Stimulated activated effector memory CD8-positive, alpha-beta T cell treated with anti-CD3 and anti-CD28 coated beads, Interleukin-12 subunit alpha, Interleukin-12 subunit beta, amount 100 ng/mL, for 72 hours (primary cell): ENCODE measurements around the gene OLFML2B.

Source experiments
- ATAC-seq: fragments of 150-1000 bp; cut with Tn5 transposase; 2 replicates; pipeline ENCODE4 v1.10.0; 2021
- DNase-seq, 2 donors: peaks; one replicate each; pipeline ENCODE4 v3.0.0; 2021 to 2022; ENCODE audit warnings: low spot score in 2 of 2
- H3K27ac Mint-ChIP-seq: one replicate; pipeline ENCODE4 v1.8.0; 2022; ENCODE audit warnings: mild to moderate bottlenecking, mixed read lengths
- H3K36me3 Mint-ChIP-seq: one replicate; pipeline ENCODE4 v1.8.0; 2022; ENCODE audit warnings: mild to moderate bottlenecking, mixed read lengths
- H3K4me1 Mint-ChIP-seq: one replicate; pipeline ENCODE4 v1.8.0; 2022; ENCODE audit warnings: mixed read lengths
- H3K4me3 Mint-ChIP-seq: one replicate; pipeline ENCODE4 v1.8.0; 2022; ENCODE audit warnings: mild to moderate bottlenecking, mixed read lengths
- H3K9me3 Mint-ChIP-seq: one replicate; pipeline ENCODE4 v1.8.0; 2022; ENCODE audit warnings: mixed read lengths

OLFML2B gene

DNA sequence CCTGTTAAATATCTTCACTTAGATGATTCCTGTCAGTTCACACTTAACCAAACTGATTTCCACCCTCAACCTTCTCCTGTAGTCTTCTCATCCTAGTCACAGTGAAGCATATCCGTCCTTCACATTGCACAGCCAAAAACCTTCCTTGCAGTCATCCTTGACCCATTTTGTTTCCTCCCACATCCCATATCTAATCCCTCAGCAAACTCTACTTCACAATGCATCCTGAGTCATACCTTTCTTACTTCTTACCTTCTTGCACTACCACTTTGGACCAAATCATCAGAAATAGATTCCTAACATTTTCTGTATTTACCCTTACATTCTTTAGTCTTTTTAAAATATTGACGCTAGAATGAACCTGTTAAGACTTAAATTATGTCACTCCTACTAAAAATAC lies 86.9 kb downstream of the OLFML2B start:
- Mint-ChIP-seq H3K9me3 (no peaks in the 10 kb centered on the region), H3K27ac (no peak overlapping the region), H3K36me3 (peaks cover 7% of the 10 kb centered on the region), H3K4me1 (peaks cover 17% of the 10 kb centered on the region), H3K4me3 (no peak overlapping the region)
- DNase-seq, result no peak
- no peak for ATAC-seq

DNA sequence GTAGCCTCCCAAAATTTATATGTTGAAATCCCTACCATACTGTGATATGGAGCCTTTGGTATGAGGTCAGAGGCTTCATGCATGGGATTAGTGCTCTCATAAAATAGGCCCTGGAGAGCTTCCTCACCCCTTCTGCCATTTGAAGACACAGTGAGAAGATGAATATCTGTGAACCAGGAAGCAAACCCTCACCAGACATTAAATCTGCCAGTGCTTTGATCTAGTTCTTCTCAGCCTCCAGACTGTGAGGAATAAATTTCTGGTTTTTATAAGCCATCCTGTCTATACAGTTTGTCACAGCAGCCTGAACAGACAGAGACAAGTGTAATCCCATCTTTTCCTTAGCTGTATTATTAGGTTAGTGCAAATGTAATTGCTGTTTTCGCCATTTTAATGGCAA lies 88.4 kb downstream of the OLFML2B start:
- no peak overlapping the region for H3K27ac Mint-ChIP-seq
- peaks cover 17% of the 10 kb centered on the region for H3K4me1 Mint-ChIP-seq
- peaks cover 7% of the 10 kb centered on the region for H3K36me3 Mint-ChIP-seq
- H3K4me3 Mint-ChIP-seq, result no peak overlapping the region
- ATAC-seq (no peak), DNase-seq (no peak)
- H3K9me3 Mint-ChIP-seq, result no peaks in the 10 kb centered on the region

DNA sequence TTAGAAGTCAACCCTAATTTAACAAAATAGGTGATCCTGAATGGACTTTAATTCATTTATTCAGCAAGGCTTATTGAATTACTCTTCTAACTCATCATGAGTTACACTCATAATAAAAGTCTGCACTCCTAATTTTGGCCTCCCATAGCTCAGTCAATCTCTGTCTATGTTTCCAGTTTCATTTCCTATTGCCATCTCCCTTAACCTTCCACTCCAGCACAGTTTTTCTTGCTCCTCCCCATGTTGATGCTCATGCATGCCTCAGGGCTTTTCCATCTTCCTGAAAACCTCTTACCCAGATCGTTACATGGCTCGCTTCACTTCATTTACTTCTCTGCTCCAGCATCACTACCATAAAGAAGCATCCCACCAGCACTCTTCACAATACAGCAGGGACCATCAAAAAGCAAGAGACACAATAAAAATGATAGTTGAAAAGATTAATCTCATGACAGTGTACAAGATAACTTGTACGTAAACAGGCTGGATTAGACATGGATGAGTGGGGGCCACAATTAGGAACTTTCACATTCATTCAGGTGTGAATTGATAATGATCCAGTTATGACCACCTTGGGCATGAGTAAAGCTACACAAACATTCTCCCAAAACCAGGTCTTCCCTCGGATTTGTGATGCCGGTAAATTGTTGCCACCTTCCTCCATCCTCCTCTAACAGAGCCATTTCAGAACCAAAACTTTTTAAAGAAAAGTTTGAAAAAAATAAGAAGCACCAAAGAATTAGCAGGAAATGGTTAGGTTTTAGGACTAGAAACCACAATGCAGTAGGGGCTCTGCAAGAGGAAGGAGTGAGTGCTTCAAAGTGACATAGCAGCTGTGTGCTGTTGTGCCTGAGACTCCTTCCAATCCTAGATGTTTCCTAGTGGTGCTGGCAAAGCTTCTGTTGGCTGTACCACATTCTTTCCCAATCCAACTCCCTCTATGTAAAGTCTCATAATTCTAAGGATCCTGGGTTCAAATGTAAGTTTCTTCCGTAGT lies 89.8 kb downstream of the OLFML2B start:
- Mint-ChIP-seq H3K27ac (peak overlapping the region; percentile 38), H3K9me3 (no peaks in the 10 kb centered on the region), H3K4me3 (no peak overlapping the region), H3K4me1 (peaks cover 17% of the 10 kb centered on the region), H3K36me3 (peaks cover 7% of the 10 kb centered on the region)
- ATAC-seq (peak; percentile 70), DNase-seq (no peak)
